HS-27A (cell line): Measurements from ENCODE around the gene AKR1C1.
A peak's percentile ranks its signal among the peaks of the same experiment; 100 is the strongest.
"Not testable (repeated sequence)": the region's sequence is repeated elsewhere in the genome, so short reads cannot be mapped to it uniquely, and the experiment has no call there.

ENCODE experiments used
- DNase-seq: peaks from one replicate; pipeline ENCODE4 v3.0.0-alpha.2; 2012; ENCODE audit warnings: low read depth, missing footprints

The AKR1C1 gene

DNA sequence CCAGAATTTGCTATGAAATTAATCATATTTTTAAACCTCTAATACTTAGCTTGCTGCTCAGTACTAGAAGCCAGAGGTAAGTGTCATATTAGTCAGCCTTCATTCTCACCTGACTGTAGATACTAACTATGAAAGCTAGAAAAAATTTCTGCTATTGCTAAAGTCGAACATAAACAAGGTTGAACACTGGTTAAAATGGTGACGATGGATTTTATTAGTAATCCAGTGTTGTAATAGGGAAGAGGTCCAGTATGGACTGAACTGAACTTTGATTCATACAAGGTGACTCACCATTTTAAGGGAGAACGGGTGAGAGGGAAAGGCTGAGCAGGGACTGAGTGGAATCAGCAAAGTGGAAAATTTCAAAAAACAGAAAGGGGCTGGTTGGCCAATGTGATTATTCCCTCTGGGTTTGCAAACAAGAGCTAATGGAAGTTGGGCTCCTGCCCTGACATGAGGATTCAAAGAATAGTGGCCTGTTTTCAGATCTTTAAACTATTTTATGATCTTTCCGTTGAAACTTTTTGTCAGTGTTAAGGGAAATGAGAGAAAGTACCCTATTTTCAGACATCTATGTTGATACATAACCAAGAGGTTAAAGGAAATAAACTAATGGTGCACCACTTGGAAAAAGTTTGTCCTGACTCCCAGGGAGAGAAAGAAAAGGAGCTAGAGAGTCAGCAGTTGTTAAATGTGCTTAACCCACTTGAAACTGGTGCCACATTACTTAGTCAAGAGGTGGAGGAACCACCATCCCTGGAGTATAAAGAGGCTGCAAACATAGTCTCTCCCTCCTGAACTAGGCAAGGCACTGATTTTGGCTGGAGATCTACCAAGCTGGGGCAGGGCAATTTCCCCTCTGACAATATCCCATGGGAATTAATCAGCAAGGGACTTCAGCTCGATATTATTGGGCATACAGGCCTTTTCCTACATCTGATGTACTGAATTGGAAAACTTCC, 15.3 kb upstream of the AKR1C1 start:
- DNase-seq = peak; percentile 9

DNA sequence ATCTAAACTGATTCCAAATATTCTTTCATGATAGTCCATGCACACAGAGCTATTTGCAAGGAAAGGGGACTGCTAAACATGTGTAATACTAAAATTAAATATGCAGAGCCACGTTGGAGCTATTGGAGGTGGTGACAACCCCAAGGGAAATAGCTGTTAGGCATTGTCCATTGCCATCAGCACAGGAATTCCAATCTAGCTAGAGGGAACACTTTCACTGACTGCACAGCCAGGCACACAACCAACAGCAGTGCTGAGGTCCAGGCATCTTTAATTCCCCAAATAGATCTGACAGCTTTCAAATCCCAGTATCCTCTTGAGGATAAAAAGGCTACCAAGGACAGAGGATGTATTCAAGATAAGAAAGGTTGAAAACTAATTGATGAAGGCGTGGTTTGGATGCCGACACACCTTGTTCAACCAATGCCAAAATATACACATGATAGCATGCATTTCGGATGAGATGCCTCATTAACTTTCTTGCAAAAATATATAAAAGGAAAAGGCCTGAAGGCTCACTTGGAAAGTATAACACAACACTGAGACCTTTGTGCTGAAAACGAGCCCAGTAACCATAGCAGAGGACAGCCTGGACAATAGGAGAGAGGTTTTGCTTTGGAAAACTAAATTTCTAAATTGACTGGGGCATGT, 11.6 kb upstream of the AKR1C1 start:
- not testable (repeated sequence) for DNase-seq

DNA sequence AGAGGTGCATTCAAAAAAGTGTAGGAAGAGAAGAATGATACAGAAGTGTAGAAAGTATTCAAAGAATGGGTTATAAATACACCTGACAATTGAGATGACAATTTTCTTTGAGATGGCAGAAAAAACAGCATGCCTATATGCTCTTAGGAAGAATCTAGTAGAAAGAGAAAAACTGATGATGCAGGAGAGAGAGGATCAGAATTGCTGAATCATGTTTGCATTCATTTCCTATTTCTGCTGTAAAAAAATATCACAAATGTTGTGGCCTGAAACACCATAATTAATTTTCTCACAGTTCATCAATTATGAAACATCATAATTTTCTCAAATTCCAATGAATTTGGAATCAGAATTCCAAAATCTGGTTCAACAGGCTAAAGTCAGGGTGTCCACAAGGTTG, 9.8 kb upstream of the AKR1C1 start:
- no peak for DNase-seq

DNA sequence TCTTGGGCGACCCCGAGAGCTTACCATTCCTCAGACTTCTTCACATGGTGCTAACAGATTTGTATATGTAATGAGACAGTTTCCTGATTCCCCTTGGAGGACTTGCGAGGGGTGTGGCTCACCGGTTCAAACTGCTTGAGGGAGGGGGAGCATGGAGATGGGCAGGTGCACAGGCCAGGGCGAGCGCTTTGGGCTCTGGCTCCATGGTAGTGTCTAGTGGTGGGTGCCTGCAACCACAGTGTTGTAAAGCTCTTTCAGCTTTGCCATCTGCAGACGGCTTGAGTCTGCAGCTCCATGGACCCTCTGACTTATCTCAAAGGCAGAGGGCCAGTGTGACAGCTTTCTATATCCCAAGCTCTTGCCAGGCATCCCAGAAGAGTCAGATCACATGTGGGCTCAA, 7.1 kb upstream of the AKR1C1 start:
- not testable (repeated sequence) for DNase-seq

DNA sequence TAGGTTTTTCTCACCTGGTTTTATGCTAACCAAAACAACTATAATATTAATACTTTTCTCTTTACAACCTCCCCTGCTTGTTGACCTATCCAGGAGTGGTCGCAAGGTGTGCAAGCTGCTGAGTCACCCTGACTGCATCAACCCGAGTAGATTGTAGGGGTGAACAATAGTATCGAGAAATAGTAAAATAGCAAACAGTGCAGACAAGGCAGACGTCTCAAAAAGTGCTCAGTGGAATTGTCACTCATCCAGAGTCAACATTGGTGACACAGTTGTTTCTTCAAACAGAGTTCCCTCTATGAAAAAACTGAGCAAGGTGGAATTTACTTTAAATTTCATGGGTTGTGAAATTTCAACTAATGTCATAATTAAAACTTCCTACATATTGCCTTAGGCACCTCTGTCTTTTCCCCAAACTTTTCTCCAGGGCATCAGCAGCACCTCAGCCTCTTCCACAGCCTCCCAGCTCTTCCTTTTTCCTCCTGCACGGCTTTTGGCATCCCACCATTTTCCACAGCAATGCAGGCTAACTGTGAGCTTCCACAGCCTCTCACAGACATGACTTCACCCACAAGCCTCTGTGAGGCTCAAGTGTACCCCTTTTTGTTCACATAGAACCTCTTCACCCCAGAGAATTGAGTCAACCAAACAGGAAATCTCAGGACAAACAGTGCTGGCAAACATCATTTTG, 6.1 kb upstream of the AKR1C1 start:
- DNase-seq = not testable (repeated sequence)

DNA sequence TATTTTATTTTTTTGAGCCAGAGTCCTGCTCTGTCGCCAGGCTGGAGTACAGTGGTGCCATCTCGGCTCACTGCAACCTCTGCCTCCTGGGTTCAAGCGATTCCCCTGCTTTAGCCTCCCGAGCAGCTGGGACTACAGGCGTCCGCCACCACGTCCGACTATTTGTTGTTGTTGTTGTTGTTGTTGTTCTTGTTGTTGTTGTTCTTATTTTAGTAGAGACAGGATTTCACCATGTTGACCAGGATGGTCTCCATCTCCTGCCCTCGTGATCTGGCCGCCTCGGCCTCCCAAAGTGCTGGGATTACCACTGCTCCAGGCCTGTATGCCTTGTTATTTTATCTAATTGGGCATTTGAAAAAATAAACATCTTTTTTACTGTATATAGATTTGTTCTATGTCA, 1.7 kb upstream of the AKR1C1 start:
- DNase-seq = not testable (repeated sequence)

DNA sequence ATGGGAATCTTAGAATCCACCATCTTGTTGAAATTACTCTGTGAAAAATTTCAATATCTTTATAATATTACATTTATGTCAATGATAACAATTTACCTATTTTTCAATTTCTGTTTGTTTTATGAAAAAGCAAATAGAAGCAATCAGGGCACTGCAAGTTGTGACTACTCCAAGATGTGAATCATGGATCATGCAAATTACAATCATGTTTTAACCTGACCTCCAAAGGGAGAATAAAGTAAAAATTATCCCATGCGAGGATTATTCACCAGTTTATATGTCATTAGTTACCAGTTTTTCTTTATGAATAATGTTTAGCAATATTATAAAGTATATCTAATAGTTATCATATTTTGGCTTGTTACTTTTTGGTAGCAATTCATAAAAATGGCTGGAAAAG, 907 bp upstream of the AKR1C1 start:
- DNase-seq = not testable (repeated sequence)

DNA sequence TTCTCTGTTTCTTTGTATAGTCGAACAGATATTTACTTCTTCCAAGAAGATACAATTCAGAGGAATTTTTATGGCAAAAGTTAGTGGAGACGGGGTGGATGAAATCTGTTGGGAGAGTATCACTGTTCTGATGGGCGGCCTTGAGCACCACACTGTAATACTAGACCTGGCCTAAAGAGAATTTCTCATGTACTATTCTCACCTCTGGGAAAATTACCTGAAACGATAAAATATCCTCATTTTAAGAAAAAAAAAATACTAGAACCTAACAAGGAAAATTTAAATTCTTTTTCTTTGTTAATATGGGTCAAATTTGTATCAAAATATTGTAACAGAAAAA, 570 bp downstream of the AKR1C1 start:
- DNase-seq = not testable (repeated sequence)

DNA sequence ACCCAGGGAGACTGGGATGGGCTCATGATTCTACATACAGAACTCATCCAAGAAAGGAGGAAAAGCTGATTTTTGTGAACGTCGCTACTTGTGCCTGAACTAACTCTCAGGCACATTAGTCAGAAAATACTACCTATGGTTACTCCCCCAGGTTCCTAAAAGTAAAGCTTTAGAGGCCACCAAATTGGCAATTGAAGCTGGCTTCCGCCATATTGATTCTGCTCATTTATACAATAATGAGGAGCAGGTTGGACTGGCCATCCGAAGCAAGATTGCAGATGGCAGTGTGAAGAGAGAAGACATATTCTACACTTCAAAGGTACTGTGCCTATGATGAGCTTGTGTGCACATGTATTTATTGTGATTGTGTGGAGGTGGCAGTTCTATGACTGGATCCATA, 2.5 kb downstream of the AKR1C1 start:
- not testable (repeated sequence) for DNase-seq

DNA sequence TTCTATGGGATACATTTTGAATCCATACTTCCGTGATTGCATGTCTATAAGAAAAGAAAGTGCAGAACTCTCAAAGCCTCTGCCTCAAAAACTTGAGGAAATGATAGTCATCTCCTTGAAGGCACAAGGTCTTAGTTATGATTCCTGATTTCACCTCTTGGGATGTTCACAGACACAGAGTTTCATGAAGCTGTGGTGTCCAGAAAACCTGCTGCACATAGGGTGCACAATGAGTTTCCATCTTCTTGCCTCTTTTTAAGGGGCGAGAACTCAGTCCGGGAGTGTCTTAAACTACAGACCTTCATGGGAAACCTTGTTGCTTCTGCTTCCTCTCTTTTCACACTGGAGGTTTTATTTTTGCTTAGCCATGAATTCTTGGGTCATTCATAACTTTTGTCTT, 4.0 kb downstream of the AKR1C1 start:
- not testable (repeated sequence) for DNase-seq

DNA sequence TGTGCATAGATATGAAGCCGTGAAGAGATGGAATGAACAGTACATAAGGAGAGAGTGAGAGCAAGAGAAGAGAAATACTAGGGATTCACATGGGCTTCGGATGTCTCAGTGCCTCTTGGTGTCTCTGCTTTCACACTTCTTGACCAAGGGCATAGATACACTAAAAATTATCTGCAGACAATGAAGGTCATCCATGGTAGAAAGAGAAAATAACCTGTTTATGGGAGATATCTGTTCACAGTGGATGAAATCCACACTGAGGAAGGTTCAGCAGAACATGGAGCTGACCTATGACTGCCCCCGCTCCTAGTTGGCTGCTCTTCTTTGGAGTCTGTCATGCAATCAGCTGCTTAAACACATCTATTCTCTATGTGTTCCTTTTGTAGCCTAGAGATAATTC, 6.1 kb downstream of the AKR1C1 start:
- not testable (repeated sequence) for DNase-seq

DNA sequence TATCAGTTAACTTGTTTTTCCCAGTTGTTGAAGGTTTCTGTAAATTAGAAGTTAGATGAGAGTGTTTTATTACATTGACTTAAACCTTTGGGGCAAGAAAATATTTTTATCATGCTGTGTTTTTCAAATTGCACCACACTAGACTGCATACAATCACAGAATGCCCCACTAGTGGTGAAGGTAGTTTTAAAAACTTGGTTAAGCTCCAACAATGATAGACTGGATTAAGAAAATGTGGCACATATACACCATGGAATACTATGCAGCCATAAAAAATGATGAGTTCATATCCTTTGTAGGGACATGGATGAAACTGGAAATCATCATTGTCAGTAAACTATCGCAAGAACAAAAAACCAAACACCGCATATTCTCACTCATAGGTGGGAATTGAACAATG, 7.1 kb downstream of the AKR1C1 start:
- DNase-seq = not testable (repeated sequence)

DNA sequence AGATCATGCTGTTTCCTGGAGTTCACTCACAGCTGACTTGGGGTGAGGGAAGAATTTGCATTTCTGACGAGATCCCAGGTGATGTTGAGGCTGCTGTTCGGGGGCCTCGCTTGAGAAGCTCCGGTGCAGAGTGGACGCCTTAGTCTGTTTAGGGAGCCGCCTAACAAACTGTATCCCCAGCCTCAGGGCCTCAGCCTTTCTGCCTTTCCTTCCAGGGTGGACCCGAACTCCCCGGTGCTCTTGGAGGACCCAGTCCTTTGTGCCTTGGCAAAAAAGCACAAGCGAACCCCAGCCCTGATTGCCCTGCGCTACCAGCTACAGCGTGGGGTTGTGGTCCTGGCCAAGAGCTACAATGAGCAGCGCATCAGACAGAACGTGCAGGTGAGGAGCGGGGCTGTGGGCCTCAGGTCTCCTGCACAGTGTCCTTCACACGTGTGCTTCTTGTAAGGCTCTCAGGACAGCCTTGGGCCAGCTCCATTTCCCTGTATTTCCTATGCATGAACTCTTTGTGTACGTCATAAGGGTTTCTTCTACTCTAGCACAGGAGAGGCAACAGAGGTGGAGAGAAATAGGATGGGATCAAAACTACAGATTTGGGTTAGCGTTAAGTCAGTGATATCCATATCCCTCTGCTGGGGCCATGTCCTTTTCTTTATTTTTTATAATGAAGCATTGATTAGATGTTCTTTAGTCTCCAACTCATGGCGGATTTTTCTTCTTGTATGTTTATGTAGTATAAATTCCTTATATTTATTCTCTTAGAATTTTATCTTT, 9.3 kb downstream of the AKR1C1 start:
- not testable (repeated sequence) for DNase-seq

DNA sequence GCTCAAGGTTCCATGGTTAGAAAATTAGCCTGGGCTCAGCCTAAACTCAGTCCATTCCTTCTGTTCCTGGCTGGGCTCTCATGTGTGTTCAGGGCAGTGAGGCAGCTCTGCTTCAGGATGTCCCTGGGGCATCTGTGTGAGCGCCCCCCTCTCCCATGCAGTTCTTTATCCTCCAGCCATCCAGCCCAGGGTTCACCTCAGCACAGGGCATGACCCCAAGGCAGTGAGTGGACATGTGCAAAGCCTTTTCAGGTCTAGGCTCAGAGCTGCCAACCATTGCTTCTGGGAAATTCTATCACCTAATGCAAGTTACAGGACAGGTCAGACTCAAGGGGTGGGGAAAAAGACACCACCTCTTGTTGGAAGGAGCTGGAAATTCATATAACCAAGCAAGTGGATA, 10.1 kb downstream of the AKR1C1 start:
- DNase-seq = not testable (repeated sequence)

DNA sequence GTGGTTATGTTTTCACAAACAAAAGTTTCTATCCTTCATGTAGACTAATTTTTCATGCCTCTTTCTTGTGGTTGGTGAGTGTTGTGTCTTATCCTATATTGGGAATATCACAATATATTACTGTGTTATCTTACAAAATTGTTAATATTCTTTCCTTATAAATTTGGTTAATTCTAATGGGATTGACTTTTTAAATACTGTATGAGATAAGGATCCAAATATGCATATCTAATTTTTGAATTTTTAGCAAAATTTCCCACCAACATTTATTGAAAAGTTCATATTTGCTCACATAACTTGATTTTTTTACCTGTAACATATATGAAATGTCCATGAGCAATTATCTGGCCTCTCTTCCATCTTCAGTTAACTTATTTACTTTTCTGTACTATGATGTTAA, 11.2 kb downstream of the AKR1C1 start:
- not testable (repeated sequence) for DNase-seq

DNA sequence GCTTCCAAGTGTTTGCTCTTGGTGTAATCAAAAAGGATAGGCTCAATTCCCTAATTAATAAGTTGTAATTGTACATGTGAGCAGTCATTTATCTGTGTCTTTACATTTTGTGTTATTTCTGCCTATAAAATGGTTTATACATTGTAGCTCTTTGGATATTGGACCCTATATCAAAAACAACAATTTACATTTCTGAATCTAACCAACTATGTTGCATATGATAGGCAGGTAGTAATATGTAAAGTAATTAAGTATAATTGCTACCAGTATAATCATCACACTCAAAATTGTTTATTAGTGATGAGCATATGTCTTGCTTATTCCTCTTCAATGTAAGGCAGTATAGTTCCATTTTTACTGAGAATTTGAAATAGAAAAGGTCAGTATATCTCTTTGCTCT, 13.8 kb downstream of the AKR1C1 start:
- DNase-seq = no peak

DNA sequence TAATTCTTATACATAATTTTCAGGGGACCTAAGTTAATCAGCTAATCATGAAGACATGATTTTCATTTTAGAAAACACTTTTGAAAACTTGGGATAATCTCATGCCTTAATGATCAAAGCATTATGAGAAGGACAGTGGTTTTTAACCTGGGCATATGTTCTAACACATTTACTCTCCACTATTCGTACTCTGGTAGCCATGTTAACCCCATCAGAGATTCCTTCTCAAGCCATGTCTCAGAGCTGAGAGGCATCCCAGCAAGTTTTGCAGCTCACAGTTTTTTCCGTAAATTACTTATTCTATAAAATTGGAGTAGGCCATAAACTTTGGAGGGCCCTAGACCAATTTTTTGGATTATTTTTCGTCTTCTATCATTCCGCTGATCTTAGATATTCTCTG, 15.7 kb downstream of the AKR1C1 start:
- DNase-seq = no peak

DNA sequence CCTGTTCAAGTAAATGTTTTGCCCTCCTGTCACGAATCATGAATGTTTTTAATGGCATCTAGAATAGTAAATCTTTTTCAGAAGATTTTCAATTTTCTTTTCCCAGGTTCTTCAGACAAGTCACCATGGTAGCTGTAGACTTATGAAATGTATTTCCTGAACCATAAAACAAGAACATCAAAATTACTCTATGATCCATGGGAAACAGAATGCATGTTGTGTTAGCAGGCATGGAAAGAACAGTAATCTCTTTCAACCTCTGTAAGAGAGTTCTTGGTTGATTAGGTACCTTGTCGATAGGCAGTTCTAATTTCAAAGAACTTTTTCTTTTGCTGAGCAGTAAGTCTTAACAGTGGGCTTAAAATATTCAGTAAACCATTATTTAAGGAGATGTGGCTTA, 17.6 kb downstream of the AKR1C1 start:
- no peak for DNase-seq

DNA sequence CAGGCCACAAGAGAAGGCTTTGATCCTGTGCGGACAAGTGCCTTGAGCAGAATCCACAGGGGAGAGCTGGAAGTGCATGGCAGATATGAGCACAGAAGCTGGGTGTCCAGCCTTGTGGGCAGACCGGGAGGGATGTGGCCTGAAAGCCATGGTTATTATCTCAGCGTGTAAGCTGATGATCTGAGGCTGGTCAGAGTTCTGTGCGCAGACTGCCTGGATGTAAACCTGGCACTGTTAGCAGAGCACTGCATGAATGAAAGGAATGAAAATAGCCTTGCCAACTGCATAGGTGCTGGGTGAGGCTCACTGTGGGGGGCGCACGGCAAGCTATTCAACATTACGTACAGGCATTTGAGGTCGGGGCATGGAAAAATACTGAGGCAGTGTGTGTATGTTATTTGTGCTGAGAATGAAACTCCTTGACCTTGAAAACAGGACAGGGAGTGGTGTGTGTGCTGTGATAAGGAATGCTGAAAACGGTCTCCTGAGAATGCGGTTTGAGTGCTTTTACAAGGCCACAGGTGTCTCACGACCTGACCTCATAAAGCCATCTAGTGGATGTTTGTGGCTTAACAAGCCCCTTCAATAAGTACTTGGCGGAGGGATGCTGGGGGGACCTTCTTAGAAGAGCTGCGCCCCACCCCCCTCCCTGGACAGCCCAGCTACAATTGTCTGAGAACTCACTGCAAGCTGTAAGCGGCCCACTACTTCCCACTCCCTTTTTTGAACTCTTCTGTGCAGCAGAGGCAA, 18.7 kb downstream of the AKR1C1 start:
- DNase-seq = no peak

DNA sequence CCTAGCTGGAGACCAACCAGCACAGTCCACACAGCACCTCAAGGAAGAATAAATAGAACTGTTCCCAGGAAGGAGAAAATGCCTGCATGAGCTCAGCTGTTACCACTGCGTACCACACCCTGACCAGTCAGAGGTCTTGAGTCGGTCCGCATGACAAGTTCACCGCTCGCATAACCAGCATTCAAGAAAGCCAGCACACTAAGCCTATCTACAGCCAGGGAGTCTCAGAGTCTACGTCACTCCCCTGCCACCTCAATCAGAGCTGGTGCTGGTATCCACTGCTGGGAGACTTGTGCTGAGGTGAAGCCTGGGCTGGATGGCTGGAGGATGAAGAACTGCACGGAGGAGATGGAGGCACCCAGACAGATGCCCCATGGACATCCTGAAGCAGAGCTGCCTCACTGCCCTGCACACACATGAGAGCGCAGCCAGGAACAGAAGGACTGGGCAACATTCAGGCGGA, 19.6 kb downstream of the AKR1C1 start:
- DNase-seq = no peak

DNA sequence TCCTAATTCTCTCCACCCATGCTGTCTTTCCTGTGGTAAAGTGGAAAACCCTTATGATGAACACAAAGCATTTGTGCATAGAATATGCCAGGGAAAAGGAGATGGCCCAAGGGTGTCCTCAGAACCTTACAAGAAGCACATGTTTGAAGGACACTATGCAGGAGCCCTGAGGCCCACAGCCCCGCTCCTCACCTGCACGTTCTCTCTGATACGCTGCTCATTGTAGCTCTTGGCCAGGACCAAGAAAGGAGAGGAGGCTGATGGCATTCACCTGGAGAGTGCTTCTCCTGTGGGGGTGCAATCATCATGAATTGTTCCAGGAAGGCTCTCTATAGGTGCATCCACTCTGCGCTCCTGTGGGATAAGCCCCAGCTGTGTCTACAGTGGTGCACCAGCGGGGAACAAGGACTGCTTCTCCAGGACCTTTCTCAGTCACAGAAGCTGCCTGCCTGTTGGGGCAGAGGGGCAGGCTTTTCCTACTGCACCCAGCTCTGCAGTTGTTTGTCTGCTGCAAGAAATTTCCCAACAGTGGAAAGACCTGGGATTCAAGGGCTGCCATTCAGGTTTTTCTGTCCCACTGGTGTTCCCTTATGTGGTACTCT, 20.5 kb downstream of the AKR1C1 start:
- DNase-seq = no peak
